Activated T-helper 17 cell treated with anti-CD3 and anti-CD28 coated beads, Interleukin-2, amount 50 U/mL, for 72 hours (primary cell): ENCODE results near the gene CACNA1I. TPM values are rescaled to one million over a fixed set of nuclear protein-coding genes. Genes with fewer than 3 reads are reported as not detected.
A peak's percentile ranks its signal among the peaks of the same experiment; 100 is the strongest.

Experiments
- ATAC-seq: fragments of 150-1000 bp; cut with Tn5 transposase; replicated peaks from 2 replicates; pipeline ENCODE4 v1.10.0; 2021; ENCODE audit warnings: mild to moderate bottlenecking, moderate library complexity
- H3K27ac Mint-ChIP-seq: one replicate; pipeline ENCODE4 v1.8.0; 2022; ENCODE audit warnings: mixed read lengths
- H3K27me3 Mint-ChIP-seq: one replicate; pipeline ENCODE4 v1.8.0; 2022; ENCODE audit warnings: mixed read lengths
- H3K36me3 Mint-ChIP-seq: one replicate; pipeline ENCODE4 v1.8.0; 2022; ENCODE audit warnings: low read depth, mild to moderate bottlenecking, mixed read lengths
- H3K4me1 Mint-ChIP-seq: one replicate; pipeline ENCODE4 v1.8.0; 2022; ENCODE audit warnings: mixed read lengths
- H3K4me3 Mint-ChIP-seq: one replicate; pipeline ENCODE4 v1.8.0; 2022; ENCODE audit warnings: mild to moderate bottlenecking, mixed read lengths
- H3K9me3 Mint-ChIP-seq: one replicate; pipeline ENCODE4 v1.8.0; 2022; ENCODE audit warnings: mixed read lengths
- total RNA-seq, 2 donors: library from RNA; stranded (reverse); gene quantifications; one replicate each; pipeline ENCODE4 v1.2.3, GENCODE V29; 2022

Gene CACNA1I
- total RNA-seq, 2 donors from 2014 or later = 0.84 to 5.3 TPM

- no peak for ATAC-seq
- no peak overlapping the region for H3K4me3 Mint-ChIP-seq
- H3K4me1 Mint-ChIP-seq = peaks cover 6% of the 10 kb centered on the region
- no peaks in the 10 kb centered on the region for H3K27me3 Mint-ChIP-seq
- no peak overlapping the region for H3K27ac Mint-ChIP-seq
- no peaks in the 10 kb centered on the region for H3K9me3 Mint-ChIP-seq
- no peaks in the 10 kb centered on the region for H3K36me3 Mint-ChIP-seq
Observed at GRCh38 chr22:39627865-39628562, 57.5 kb downstream of the CACNA1I start.

- H3K27me3 Mint-ChIP-seq = no peaks in the 10 kb centered on the region
- H3K9me3 Mint-ChIP-seq = no peaks in the 10 kb centered on the region
- H3K4me3 Mint-ChIP-seq = no peak overlapping the region
- peak overlapping the region; percentile 82 for H3K27ac Mint-ChIP-seq
- ATAC-seq = no peak
- peaks cover 6% of the 10 kb centered on the region for H3K4me1 Mint-ChIP-seq
- no peaks in the 10 kb centered on the region for H3K36me3 Mint-ChIP-seq
Observed at GRCh38 chr22:39628563-39629080, 58.1 kb downstream of the CACNA1I start.

GRCh38 chr22:39629851-39630250, 59.3 kb downstream of the CACNA1I start:
- peak overlapping the region; percentile 82 for H3K27ac Mint-ChIP-seq
- peaks cover 11% of the 10 kb centered on the region for H3K4me1 Mint-ChIP-seq
- no peak for ATAC-seq
- no peaks in the 10 kb centered on the region for H3K36me3 Mint-ChIP-seq
- no peaks in the 10 kb centered on the region for H3K9me3 Mint-ChIP-seq
- H3K4me3 Mint-ChIP-seq = no peak overlapping the region
- no peaks in the 10 kb centered on the region for H3K27me3 Mint-ChIP-seq

GRCh38 chr22:39630721-39631120, 60.2 kb downstream of the CACNA1I start:
- Mint-ChIP-seq H3K27me3 (no peaks in the 10 kb centered on the region), H3K36me3 (no peaks in the 10 kb centered on the region), H3K4me1 (peaks cover 14% of the 10 kb centered on the region), H3K4me3 (no peak overlapping the region), H3K27ac (peak overlapping the region; percentile 82), H3K9me3 (no peaks in the 10 kb centered on the region)
- no peak for ATAC-seq

GRCh38 chr22:39631381-39632286, 61.1 kb downstream of the CACNA1I start:
- Mint-ChIP-seq H3K4me3 (no peak overlapping the region), H3K27me3 (no peaks in the 10 kb centered on the region), H3K9me3 (no peaks in the 10 kb centered on the region), H3K36me3 (no peaks in the 10 kb centered on the region), H3K4me1 (peaks cover 14% of the 10 kb centered on the region), H3K27ac (peak overlapping the region; percentile 28)
- ATAC-seq = no peak

- Mint-ChIP-seq H3K4me1 (peaks cover 14% of the 10 kb centered on the region), H3K9me3 (peaks cover 2% of the 10 kb centered on the region), H3K27me3 (no peaks in the 10 kb centered on the region), H3K4me3 (no peak overlapping the region), H3K27ac (peak overlapping the region; percentile 55), H3K36me3 (no peaks in the 10 kb centered on the region)
- ATAC-seq = peak; percentile 90
Observed at GRCh38 chr22:39634530-39635405, 64.2 kb downstream of the CACNA1I start.

GRCh38 chr22:39635719-39636118, 65.2 kb downstream of the CACNA1I start:
- Mint-ChIP-seq H3K9me3 (peaks cover 4% of the 10 kb centered on the region), H3K4me3 (no peak overlapping the region), H3K4me1 (peaks cover 14% of the 10 kb centered on the region), H3K27ac (peak overlapping the region; percentile 55), H3K36me3 (no peaks in the 10 kb centered on the region), H3K27me3 (no peaks in the 10 kb centered on the region)
- ATAC-seq = no peak

- Mint-ChIP-seq H3K27ac (no peak overlapping the region), H3K9me3 (peaks cover 4% of the 10 kb centered on the region), H3K36me3 (no peaks in the 10 kb centered on the region), H3K4me3 (no peak overlapping the region), H3K27me3 (no peaks in the 10 kb centered on the region), H3K4me1 (peaks cover 8% of the 10 kb centered on the region)
- no peak for ATAC-seq
Observed at GRCh38 chr22:39638958-39639357, 68.4 kb downstream of the CACNA1I start.

GRCh38 chr22:39641660-39642310, 71.2 kb downstream of the CACNA1I start:
- Mint-ChIP-seq H3K27ac (no peak overlapping the region), H3K4me3 (no peak overlapping the region), H3K9me3 (peaks cover 4% of the 10 kb centered on the region), H3K4me1 (peaks cover 4% of the 10 kb centered on the region), H3K27me3 (no peaks in the 10 kb centered on the region), H3K36me3 (no peaks in the 10 kb centered on the region)
- ATAC-seq = no peak

- H3K4me3 Mint-ChIP-seq = no peak overlapping the region
- H3K4me1 Mint-ChIP-seq = peaks cover 4% of the 10 kb centered on the region
- no peak for ATAC-seq
- peak overlapping the region; percentile 30 for H3K27ac Mint-ChIP-seq
- H3K27me3 Mint-ChIP-seq = no peaks in the 10 kb centered on the region
- no peaks in the 10 kb centered on the region for H3K36me3 Mint-ChIP-seq
- H3K9me3 Mint-ChIP-seq = peaks cover 4% of the 10 kb centered on the region
Observed at GRCh38 chr22:39643311-39644083, 72.9 kb downstream of the CACNA1I start.

- no peaks in the 10 kb centered on the region for H3K27me3 Mint-ChIP-seq
- H3K4me1 Mint-ChIP-seq = peaks cover 4% of the 10 kb centered on the region
- H3K4me3 Mint-ChIP-seq = no peak overlapping the region
- H3K36me3 Mint-ChIP-seq = no peaks in the 10 kb centered on the region
- no peak overlapping the region for H3K27ac Mint-ChIP-seq
- no peaks in the 10 kb centered on the region for H3K9me3 Mint-ChIP-seq
- ATAC-seq = no peak
Observed at GRCh38 chr22:39645532-39645931, 75.0 kb downstream of the CACNA1I start.

GRCh38 chr22:39646398-39647063, 76.0 kb downstream of the CACNA1I start:
- H3K27ac Mint-ChIP-seq = peak overlapping the region; percentile 75
- no peak overlapping the region for H3K4me3 Mint-ChIP-seq
- ATAC-seq = no peak
- H3K9me3 Mint-ChIP-seq = no peaks in the 10 kb centered on the region
- no peaks in the 10 kb centered on the region for H3K27me3 Mint-ChIP-seq
- no peaks in the 10 kb centered on the region for H3K36me3 Mint-ChIP-seq
- H3K4me1 Mint-ChIP-seq = peaks cover 4% of the 10 kb centered on the region
